NK-92 (cell line): ENCODE results near the gene ARG1.
"Not testable (repeated sequence)": the region's sequence is repeated elsewhere in the genome, so short reads cannot be mapped to it uniquely, and the experiment has no call there.

Experiments
- DNase-seq: peaks from one replicate; lab custom pipeline; 2025; ENCODE audit not compliant: unreplicated experiment; lab: John Stamatoyannopoulos, UW

ARG1 gene

DNA sequence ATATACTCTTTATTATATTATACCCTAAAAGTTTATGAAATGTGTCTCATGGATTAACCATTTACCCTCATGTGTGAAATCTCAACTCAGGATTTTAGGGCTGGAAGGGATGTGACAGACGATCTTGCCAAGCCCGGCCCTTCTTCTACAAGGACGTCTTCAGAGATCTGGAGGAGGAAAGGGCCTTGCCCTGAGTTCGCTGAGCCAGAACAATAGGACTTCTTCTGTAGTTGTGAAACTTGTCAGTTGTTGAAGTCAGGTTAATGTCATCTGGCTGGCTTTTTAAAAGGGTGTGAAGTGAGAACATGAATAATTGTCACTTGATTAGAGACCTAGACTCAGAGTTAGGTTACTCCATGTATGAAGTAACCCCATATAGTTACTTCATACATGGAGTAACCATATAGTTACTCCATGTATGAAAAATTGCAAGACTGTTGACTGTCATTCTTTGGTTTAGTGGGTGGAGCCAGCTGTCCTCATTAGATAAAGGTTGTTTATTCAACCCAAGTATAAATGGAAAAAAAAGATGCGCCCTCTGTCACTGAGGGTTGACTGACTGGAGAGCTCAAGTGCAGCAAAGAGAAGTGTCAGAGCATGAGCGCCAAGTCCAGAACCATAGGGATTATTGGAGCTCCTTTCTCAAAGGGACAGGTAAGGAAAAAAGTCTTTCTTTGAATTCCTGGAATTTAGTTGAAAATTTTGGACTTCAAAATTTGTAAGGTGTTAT is at the start of gene ARG1:
Gene ARG1, plus strand, starts transcription at position 541 of the 730 bp plus-strand sequence. Its CDS starts 57 bp downstream, at position 598.
- no peak for DNase-seq

DNA sequence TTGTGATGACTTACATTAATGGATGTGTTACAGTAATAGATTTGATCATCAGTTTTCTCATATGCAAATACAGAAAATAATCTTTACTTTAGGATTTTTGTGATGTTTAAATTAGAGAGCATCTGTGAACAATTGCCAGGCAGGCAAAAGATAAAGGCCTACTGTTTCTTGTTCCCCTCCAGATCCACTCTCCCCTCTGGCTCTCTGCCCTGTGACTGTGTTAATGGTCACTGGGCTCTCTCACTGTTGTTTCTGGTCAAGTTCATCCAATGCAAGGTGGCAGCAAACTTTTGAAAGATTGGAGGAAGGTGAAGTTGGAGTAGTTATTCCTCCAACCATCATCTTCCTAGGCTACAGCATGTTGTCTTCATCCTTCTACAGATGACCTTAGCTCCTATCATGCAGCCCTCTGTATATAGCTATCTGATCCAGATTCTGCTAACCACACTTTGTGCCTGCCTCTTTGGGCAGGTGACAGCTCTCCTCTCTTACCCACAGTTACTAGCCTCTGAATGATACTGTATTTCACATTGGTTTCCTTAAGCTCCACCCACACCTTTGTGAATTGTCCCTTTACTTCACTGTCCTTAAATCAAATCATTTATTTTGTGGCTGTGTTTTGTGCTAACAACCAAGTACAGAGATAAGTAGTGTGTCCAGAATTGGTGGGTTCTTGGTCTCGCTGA is 48.9 kb upstream of the ARG1 start:
- no peak for DNase-seq

DNA sequence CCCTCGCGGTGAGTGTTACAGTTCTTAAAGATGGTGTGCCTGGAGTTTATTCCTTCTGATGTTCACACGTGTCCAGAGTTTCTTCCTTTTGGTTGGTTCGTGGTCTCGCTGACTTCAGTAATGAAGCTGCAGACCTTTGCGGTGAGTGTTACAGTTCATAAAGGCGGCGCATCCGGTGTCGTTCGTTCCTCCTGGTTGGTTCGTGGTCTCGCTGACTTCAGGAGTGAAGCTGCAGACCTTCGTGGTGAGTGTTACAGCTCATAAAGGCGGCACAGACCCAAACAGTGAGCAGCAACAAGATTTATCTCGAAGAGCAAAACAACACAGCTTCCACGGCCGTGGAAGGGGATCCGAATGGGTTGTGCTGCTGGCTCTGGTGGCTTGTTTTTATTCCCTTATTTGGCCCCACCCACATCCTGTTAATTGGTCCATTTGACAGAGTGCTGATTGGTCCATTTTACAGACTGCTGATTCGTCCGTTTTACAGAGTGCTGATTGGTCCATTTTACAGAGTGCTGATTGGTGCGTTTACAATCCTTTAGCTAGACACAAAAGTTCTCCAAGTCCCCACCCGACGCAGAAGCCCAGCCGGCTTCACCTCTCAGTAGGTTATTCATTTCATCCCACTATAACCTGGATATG is 48.2 kb upstream of the ARG1 start:
- no peak for DNase-seq

DNA sequence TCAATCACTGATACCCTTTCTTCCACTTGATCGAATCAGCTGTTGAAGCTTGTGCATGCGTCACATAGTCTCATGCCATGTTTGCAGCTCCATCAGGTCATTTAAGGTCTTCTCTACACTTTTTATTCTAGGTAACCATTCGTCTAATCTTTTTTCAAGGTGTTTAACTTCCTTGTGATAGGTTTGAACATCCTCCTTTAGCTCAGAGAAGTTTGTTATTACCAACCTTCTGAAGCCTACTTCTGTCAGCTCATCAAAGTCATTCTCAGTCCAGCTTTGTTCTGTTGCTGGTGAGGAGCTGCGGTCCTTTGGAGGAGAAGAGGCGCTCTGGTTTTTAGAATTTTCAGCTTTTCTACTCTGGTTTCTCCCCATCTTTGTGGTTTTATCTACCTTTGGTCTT is 42.1 kb upstream of the ARG1 start:
- not testable (repeated sequence) for DNase-seq

DNA sequence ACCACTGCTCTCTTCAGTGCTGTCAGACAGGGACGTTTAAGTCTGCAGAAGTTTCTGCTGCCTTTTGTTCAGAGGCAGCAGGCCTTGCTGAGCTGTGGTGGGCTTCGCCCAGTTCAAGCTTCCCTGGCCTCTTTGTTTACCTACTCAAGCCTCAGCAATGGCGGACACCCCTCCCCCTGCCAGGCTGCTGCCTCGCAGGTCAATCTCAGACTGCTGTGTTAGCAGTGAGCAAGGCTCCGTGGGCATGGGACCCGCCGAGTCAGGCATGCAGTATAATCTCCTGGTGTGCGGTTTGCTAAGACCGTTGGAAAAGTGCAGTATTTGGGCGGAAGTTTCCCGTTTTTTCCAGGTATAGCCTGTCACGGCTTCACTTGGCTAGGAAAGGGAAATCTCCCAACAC is 41.3 kb upstream of the ARG1 start:
- not testable (repeated sequence) for DNase-seq

DNA sequence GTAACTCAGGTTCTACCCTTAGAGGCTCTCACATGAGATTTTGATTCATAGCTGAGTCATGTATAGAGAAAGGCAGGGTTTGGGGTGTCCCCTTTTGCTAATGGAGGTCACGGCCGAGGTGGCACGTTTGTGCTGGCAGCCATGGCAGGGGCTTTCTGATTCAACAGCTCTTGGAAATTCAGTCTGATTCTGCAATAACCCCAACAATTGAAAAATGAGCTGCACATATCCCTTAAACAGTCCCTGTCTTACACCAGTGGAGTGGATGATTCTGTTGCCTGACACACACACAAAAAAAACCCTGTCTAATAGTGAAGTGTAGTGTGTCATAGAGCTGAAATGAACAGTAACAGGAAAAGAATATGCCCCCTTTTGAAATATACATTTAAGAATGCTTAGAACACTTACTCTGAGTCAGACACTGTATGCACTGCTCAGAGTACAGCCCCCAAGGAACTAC is 40.4 kb upstream of the ARG1 start:
- no peak for DNase-seq

DNA sequence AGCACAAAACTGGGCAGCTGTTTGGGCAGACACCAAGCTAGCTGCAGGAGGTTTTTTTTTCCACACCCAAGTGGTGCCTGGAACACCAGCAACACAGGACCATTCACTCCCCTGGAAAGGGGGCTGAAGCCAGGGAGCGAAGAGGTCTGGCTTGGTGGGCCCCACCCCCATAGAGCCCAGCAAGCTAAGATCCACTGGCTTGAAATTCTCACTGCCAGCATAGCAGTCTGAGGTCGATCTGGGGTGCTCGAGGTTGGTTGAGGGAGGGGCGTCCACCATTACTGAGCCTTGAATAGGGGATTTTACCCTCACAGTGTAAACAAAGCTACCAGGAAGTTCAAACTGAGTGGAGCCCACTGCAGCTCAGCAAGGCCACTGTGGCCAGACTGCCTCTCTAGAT is 34.4 kb upstream of the ARG1 start:
- DNase-seq, result not testable (repeated sequence)

DNA sequence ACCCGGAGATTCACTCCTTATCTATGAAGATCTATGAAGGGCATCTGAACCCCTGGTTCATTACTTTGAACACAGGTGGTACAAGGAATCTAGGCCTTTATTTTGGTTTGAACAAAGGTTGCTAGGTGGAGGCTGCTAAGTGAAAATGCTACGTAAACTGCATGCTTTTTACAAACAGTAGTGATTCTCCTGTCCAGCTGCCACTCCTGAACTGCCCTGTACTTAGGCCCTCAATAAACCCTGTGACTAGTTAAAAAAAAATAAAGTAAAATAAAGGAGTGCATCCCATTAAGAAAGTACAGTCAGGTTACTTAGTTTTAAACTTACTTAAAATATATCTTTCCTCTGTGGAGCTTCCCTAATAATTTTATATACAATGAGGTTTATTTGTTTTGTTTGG is 27.7 kb upstream of the ARG1 start:
- DNase-seq, result no peak

DNA sequence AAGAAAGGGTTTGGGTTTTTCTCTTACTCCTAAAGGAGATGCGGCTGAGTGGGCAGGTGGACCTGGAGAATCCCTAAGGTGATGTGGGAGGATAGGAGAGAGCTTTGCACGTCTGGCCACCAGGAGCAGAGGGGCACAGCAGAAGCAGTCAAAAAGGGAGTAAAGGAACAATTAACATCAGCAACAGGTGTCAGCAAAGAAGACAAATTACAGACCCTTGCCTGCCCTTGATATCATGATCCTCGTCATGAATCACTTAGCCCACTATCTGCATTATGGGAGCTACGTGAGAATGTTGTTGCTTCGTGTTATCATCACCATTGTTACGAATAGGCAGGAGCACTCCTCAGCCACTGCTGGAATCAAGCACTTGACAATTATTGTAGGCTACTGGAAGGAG is 25.5 kb upstream of the ARG1 start:
- DNase-seq, result no peak

DNA sequence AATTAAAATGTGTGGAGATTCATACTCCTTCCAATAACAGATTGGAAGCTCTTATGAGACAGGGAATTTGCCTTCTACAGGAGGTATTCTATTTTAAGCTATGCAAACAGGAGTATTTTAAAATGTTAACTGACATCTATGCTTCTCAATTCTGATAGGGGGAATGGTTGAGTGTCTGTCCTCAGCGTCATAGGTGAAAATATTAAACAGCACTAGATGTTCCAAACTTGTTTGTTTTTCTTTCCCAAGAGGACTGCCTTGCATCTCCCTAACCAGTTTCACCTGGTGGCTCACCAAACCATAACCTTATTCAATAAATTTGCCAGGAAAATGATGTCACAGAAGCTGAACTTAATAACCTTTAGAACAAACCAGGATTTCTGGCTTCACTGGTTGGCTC is 24.6 kb upstream of the ARG1 start:
- no peak for DNase-seq

DNA sequence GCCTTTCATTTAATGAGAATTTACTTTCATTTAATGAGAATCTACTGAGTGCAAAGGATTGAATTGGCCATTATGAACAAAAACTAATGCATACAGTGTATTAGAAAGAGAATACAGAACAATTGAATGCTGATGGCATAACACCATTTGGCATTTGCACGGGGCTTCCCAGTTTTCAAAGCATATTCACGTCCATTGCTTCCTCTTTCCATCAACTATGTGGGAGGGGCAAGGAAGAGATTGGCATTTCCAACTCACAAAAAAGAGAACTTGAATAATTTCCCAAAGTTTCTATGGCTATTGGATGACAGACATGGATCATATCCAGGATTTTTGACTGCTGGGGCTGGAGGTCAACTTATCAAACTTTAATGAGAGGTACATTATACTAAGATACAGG is 23.2 kb upstream of the ARG1 start:
- DNase-seq, result no peak

DNA sequence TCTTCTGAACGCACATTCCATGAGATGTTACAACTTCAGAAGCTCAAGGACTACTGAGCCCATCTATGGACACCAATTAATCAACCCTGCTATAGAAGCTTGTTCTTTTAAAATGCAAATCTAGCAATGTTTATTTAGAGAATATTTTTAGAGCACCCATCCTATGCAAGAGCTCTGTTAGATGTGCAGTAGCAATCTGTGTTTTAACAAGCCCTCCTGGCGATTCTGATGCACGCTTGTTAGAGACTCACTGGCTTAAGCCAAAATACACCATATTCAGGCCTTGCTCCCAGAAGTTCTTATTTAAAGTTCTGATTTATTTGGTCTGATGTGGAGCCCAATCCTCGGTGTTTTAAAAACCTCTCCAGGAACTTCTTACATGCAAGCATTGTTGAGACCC is 21.1 kb upstream of the ARG1 start:
- no peak for DNase-seq

DNA sequence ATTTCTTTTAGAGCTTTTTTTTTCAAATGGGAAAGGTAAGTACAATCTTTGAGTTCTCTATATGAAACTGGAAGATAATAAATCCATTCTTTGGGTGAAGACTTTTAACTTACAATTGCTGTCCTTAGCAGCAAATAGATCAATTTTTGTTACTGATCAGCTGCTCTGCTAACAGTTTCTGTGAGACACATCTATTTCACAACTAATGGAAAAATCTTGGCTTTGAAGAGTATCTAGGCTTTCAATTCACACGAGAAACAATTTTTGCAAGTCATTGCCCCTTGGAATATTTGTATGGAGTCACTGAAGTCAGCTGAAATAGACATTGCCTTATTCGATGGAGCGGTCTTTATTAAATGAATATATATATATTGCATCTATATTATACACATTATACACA is 20.5 kb upstream of the ARG1 start:
- no peak for DNase-seq

DNA sequence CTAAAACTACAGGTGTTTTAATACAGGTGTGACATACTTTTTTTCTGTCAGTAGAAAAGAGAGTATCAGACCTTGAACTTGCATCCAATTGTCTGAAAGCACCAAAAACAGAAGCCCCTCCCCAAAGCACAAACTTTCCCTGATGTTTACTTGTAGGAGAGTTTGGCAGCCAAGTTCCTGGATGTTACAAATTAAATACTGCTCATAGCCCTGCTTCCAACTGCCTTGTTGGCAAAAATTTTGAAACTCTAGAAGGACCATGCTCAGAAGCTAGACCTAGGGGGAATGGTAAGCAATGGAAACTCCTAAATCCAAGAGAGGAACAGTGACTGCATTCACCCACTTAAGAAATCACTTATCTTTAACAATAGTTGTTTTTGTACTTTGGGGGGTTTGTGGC is 17.0 kb upstream of the ARG1 start:
- no peak for DNase-seq

DNA sequence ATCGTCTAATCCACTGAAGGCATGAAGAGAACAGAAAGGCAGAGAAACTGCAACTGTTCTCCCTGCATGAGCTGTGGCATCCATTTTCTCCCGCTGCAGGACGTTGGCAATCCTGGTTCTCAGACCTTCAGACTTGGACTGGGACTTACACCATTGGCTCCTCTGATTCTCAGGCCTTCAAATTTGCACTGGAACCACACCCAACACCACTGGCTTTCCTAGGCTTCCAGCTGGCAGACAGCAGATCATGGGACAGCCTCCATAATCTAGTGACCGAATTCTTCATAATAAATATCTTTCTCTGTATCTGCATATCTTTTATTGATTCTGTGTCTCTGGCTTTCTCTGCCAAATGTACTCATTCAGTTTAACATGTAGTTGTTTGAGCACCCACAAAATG is 14.1 kb upstream of the ARG1 start:
- no peak for DNase-seq

DNA sequence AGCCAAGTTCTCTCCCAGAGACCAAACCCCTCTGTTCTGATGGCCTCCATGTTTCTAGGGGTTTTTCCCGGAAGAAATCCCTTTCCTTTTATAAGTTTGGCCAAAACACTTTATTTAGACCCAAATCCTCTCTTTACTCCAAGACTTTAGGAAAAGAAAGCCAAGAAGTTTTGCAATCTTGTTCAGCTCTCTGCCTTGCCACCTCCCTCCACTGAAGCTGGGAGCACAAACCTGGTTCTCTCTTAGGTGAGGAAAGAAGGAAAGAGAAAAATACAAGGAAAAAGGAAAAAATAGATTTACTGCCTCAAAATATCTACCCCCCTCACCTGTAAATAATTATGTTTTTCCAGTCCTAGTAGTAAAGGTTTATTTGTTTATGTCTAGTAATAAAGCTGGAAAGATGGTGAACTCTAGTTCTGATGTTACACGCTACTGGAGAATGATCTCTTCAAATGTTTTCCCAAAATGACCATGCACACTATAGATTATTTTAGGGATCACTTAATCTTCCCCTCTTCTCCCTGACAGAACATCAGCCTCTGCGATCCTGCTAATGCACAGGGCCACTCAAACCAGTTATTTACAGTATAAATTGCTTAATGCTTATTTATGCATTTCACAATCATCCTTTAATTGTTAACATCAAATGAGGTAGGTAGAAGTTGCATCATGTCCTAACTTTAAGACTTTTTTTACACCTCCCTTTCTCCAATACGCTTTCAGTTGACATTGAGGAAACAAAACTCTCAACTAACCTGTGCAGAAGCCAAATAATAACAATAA is 10.9 kb upstream of the ARG1 start:
- no peak for DNase-seq

DNA sequence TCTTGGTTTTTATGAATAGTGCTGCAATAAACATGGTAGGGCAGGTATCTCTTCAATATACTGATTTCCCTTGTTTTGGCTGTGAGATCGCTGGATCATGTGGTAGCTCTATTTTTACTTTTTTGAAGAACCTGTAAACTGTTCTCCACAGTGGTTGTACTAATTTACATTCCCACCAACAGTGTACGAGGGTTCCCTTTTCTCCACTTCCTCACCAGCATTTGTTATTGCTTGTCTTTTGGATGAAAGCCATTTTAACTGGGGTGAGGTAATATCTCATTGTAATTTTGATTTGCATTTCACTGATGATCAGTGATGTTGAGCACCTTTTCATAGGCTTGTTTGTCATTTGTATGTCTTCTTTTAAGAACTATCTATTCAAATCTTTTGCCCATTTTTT is 8.0 kb upstream of the ARG1 start:
- DNase-seq, result no peak

DNA sequence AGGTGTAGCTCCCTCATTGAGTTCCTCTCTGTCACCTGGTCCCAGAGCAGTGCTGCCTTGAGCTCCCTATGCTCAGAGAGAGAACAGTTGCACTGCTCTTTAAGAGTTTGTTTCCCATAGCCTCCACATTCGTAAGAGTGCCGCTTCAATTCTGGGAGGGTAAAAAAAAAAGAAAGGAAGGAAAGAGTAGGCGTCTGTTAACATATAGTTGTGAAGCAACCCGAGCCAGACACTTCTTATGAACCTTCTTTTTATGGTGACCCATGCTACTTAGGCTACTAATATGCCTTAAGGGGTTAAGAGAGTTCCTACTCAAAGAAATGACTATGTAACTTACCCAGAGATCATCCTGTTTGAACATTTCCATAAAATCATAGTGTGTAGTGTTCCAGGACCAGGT is 4.3 kb upstream of the ARG1 start:
- DNase-seq, result no peak

DNA sequence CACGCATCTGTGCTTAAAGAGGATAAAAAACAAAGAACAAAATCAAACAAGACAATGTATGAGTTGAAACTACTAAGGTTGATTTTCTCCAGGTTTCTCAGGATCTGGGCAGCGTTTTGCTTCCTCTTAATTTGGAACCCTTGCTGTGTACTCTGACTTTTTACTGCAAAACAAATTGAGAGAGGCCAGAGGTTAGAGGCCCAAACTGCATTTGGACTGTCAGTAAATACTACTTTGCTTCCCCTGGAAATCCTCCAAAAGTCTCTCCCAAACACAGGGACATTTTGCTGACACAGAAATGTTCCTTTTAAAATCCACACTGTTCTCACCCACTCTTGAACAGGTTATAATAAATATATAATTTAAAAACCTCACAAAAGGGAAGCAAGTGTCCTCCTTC is 1.1 kb downstream of the ARG1 start:
- no peak for DNase-seq

DNA sequence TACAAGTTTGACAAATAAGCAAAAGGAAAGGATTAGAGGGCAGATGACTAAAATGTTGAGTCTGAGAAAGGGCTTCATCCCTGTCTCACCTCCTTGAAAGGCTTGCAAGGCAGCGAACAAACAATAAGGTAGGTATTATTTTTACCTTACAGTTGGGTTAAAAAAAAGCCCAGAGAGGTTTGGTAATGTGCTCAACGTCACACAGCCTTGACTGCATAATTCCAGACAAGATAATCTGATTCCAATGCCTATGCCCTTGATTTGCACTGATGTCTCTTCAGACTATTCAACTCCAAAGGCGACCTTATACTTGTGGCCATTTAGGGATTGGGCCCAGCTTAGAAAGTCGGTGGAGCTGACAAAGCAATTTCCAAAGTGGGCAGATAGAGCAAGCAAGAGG is 1.7 kb downstream of the ARG1 start:
- no peak for DNase-seq

DNA sequence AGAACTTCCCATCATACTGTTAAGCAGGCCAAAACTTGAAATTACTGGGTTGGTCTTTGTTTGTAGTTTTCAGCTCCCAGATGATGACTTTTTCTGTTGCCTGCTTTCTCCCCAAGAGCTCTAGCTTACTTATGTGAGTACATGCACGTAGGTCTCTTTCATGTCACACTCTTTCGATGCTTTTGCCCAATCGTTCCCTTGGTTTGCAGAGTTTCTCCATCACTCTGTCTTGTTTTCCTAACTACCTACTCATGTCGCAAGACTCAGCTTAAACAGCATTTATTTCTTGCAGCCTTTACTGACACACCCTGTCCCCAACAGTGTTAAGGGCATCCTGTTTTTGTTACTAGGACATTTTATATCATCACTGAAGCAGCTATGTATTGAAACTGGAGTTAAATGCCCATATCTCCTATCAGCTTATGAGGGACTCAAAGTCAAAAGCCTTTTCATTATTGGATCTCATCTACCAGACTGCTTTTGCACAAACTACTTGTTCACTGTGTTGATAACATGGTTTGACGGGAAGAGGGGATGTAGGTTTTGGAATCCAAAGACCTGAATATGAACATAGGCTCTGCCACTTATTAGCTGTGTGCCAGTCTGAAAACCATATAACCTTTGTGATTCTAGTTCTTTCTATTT is 2.9 kb downstream of the ARG1 start:
- DNase-seq, result no peak
